ENCODE data around the gene TMEM182. TPM values are rescaled to one million over a fixed set of nuclear protein-coding genes. Genes with fewer than 3 reads are reported as not detected.
A peak's percentile ranks its signal among the peaks of the same experiment; 100 is the strongest.

The TMEM182 gene
- total RNA-seq, 1 donor from 2014 or later = 5.8 TPM

DNA sequence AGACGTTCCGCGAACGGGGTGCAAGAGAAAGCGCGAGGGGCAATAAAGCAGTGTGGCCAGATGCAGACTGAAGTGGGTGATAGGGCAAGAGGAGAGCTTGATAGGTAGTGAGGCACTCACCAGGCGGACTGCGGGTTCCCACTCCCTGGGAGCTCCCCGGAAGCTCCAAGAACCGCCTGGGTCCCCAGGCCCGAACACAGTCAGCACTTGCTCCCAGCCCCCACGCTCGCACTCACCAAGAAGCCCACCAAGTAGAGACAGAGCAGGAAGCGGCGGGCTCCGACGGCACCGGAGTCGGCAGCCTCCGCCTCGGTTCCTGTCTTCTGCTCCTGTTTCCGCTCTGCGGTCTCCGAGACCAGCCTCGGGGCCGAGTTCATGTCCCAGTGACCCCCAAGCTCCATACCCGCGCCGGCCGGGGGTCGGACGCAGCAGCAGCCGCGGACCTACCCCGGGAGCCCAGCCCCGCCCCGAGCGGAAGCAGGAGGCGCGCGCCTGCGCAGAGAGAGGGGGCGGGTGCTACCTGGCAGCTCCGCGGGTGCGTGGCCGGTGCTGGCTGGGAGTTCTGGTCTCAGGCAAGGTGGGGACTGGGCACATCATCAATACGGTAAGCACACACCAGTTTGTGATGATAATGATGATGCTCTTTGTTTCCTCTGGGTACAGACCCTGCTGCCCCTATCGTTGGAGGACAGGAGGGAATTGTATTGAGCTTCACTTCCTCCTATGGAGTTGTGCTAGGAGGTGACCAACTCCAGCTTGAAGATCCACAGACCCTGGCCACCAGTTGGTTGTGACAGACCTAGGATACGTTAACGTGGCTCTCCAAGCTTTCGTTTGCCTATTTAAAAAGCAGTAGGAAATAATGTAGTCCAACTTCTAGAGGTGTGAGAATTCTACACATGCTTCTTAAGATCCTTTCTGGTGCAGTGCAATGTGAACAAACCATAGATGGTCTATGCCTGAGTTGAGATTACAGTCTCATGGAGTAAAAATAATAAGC lies 25.1 kb upstream of the TMEM182 start:
- DNase-seq = peak; percentile 89
- peak overlapping the region; percentile 91 for H3K27ac Mint-ChIP-seq (ENCODE audit: unreplicated experiment)
- TF ChIP-seq, protein P1, sequence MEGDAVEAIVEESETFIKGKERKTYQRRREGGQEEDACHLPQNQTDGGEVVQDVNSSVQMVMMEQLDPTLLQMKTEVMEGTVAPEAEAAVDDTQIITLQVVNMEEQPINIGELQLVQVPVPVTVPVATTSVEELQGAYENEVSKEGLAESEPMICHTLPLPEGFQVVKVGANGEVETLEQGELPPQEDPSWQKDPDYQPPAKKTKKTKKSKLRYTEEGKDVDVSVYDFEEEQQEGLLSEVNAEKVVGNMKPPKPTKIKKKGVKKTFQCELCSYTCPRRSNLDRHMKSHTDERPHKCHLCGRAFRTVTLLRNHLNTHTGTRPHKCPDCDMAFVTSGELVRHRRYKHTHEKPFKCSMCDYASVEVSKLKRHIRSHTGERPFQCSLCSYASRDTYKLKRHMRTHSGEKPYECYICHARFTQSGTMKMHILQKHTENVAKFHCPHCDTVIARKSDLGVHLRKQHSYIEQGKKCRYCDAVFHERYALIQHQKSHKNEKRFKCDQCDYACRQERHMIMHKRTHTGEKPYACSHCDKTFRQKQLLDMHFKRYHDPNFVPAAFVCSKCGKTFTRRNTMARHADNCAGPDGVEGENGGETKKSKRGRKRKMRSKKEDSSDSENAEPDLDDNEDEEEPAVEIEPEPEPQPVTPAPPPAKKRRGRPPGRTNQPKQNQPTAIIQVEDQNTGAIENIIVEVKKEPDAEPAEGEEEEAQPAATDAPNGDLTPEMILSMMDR (IDR thresholded peaks at IDR 0.05; ENCODE audit: partially characterized antibody, unreplicated experiment) = no peak
- H3K9me3 Mint-ChIP-seq (ENCODE audit: unreplicated experiment) = peaks cover 3% of the 10 kb centered on the region
- H3K36me3 Mint-ChIP-seq (ENCODE audit: unreplicated experiment) = no peaks in the 10 kb centered on the region
- peaks cover 3% of the 10 kb centered on the region for H3K27me3 Mint-ChIP-seq (ENCODE audit: unreplicated experiment)
- peaks cover 7% of the 10 kb centered on the region for H3K4me1 Mint-ChIP-seq (ENCODE audit: low read depth, unreplicated experiment)
- peak overlapping the region; percentile 99 for H3K4me3 Mint-ChIP-seq (ENCODE audit: unreplicated experiment)

DNA sequence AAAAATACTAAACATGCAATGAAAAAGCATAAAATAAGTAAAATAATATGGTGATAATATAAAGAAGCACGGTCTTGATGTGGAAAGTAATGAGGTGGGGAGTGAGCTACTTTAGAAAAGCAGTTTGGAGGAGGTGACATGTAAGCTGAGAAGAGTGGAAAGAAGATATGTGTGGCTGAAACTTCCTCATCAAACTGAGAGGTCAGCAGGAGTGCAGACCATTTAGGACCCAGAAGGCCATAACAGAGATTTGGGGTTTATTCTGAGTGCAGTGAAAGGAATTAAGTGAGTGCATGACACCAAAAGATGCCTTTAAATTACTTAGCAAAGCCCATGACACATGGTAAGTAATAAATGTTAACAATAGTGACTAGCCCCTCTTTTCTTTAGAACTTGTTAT lies 24.4 kb upstream of the TMEM182 start:
- Mint-ChIP-seq H3K27me3 (ENCODE audit: unreplicated experiment) (peaks cover 3% of the 10 kb centered on the region), H3K4me3 (ENCODE audit: unreplicated experiment) (peak overlapping the region; percentile 99), H3K9me3 (ENCODE audit: unreplicated experiment) (peaks cover 3% of the 10 kb centered on the region), H3K4me1 (ENCODE audit: low read depth, unreplicated experiment) (peaks cover 7% of the 10 kb centered on the region), H3K36me3 (ENCODE audit: unreplicated experiment) (no peaks in the 10 kb centered on the region), H3K27ac (ENCODE audit: unreplicated experiment) (no peak overlapping the region)
- TF ChIP-seq, protein P1 (IDR thresholded peaks at IDR 0.05; ENCODE audit: partially characterized antibody, unreplicated experiment) = no peak
- DNase-seq = no peak

DNA sequence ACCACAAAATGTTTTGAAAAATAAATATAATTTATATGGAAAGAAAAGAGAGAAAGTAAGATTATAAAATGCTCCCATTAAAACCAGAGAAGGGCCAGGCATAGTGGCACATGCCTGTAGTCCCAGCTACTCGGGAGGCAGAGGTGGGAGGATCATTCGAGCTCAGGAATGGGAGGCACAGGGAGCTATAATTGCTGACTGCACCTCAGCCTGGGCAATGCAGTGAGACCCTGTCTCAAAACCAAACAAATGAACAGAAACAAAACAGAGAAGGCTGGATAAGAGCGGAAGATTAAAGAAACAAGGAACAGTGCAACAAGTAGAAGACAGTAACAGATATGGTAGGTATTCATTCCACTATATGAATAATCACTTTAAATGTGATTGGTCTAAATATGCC lies 18.6 kb upstream of the TMEM182 start:
- H3K27me3 Mint-ChIP-seq (ENCODE audit: unreplicated experiment) = no peaks in the 10 kb centered on the region
- no peak overlapping the region for H3K4me3 Mint-ChIP-seq (ENCODE audit: unreplicated experiment)
- no peak for DNase-seq
- no peaks in the 10 kb centered on the region for H3K36me3 Mint-ChIP-seq (ENCODE audit: unreplicated experiment)
- no peaks in the 10 kb centered on the region for H3K9me3 Mint-ChIP-seq (ENCODE audit: unreplicated experiment)
- TF ChIP-seq, protein P1 (IDR thresholded peaks at IDR 0.05; ENCODE audit: partially characterized antibody, unreplicated experiment) = no peak
- H3K4me1 Mint-ChIP-seq (ENCODE audit: low read depth, unreplicated experiment) = no peaks in the 10 kb centered on the region
- H3K27ac Mint-ChIP-seq (ENCODE audit: unreplicated experiment) = no peak overlapping the region

DNA sequence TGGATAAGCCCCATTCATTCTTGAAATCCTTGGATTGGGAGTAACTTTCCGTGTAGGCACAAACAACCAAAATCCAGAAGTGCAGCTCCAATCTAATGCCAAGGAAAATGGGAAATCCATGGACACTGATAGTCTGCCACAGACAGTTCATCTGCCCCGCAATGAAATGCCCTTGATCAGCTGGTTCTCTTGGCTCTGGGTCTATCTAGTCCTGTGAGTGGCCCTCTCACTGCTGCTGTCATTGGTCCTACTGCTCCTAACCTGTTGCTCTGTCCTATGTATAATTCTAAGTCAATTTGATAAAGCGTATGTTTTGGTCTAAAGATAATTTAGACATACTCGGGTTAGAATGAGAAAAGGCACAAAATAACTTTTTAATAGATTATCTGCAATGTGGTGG lies 13.7 kb upstream of the TMEM182 start:
- TF ChIP-seq, protein P1 (IDR thresholded peaks at IDR 0.05; ENCODE audit: partially characterized antibody, unreplicated experiment) = no peak
- no peak for DNase-seq
- Mint-ChIP-seq H3K27ac (ENCODE audit: unreplicated experiment) (no peak overlapping the region), H3K36me3 (ENCODE audit: unreplicated experiment) (no peaks in the 10 kb centered on the region), H3K27me3 (ENCODE audit: unreplicated experiment) (no peaks in the 10 kb centered on the region), H3K4me3 (ENCODE audit: unreplicated experiment) (no peak overlapping the region), H3K9me3 (ENCODE audit: unreplicated experiment) (no peaks in the 10 kb centered on the region), H3K4me1 (ENCODE audit: low read depth, unreplicated experiment) (no peaks in the 10 kb centered on the region)

DNA sequence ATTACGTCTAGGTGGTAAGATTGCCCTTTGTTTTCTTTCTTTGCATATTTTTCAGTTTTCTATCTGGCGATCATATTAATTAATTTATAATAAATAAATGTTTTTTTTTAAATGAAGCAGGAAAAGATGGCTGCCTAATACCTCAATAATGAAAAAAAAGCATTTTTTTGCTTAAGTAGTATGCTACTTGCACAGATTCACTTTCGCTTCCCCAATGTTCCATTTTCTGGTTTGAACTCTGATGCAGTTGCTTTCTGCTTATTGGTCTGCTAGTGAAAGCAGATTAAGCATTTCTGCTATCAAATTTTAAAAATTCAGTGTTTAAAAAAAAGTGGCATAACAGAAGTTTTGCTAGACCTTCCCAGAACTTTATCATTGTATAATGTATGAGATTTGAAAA lies 11.9 kb upstream of the TMEM182 start:
- Mint-ChIP-seq H3K4me3 (ENCODE audit: unreplicated experiment) (no peak overlapping the region), H3K9me3 (ENCODE audit: unreplicated experiment) (no peaks in the 10 kb centered on the region), H3K27me3 (ENCODE audit: unreplicated experiment) (no peaks in the 10 kb centered on the region), H3K4me1 (ENCODE audit: low read depth, unreplicated experiment) (no peaks in the 10 kb centered on the region), H3K27ac (ENCODE audit: unreplicated experiment) (no peak overlapping the region), H3K36me3 (ENCODE audit: unreplicated experiment) (no peaks in the 10 kb centered on the region)
- no peak for DNase-seq
- TF ChIP-seq, protein P1 (IDR thresholded peaks at IDR 0.05; ENCODE audit: partially characterized antibody, unreplicated experiment) = no peak

All from glutamatergic neuron (in vitro differentiated cells).